ENCODE results near the gene ANXA3. TPM values are rescaled to one million over a fixed set of nuclear protein-coding genes. Genes with fewer than 3 reads are reported as not detected.

The ANXA3 gene
- total RNA-seq, 1 experiment from 2014 or later, result 263 TPM

- H3K79me2 ChIP-seq (ENCODE audit: low read length), result no peaks in the 10 kb centered on the region
- no peak overlapping the region for H2AFZ ChIP-seq (ENCODE audit: low read length)
- ATAC-seq (no peak), DNase-seq (no peak)
- no peaks in the 10 kb centered on the region for H3F3A ChIP-seq (ENCODE audit: low read length, unreplicated experiment)
- no peak overlapping the region for H3K27ac ChIP-seq (ENCODE audit: low read length)
- no peaks in the 10 kb centered on the region for H4K20me1 ChIP-seq (ENCODE audit: low read length)
- intact Hi-C loops (cut with micrococcal nuclease), result loop anchor here (10.0 kb wide), 1 partner anchor 159 kb away; the partner anchor contains the start of gene BMP2K
- no peaks in the 10 kb centered on the region for H3K36me3 ChIP-seq (ENCODE audit: low read depth, low read length)
- no peaks in the 10 kb centered on the region for H3K4me1 ChIP-seq (ENCODE audit: insufficient read depth, low read length)
- H3K9ac ChIP-seq (ENCODE audit: low read length), result no peak overlapping the region
- BruUV-seq (replicated peaks), result no TSS peak
- H3K4me2 ChIP-seq (ENCODE audit: low read length), result no peak overlapping the region
- H3K4me3 ChIP-seq (ENCODE audit: low read length), result no peak overlapping the region
- TF ChIP-seq, protein P1, sequence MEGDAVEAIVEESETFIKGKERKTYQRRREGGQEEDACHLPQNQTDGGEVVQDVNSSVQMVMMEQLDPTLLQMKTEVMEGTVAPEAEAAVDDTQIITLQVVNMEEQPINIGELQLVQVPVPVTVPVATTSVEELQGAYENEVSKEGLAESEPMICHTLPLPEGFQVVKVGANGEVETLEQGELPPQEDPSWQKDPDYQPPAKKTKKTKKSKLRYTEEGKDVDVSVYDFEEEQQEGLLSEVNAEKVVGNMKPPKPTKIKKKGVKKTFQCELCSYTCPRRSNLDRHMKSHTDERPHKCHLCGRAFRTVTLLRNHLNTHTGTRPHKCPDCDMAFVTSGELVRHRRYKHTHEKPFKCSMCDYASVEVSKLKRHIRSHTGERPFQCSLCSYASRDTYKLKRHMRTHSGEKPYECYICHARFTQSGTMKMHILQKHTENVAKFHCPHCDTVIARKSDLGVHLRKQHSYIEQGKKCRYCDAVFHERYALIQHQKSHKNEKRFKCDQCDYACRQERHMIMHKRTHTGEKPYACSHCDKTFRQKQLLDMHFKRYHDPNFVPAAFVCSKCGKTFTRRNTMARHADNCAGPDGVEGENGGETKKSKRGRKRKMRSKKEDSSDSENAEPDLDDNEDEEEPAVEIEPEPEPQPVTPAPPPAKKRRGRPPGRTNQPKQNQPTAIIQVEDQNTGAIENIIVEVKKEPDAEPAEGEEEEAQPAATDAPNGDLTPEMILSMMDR (conservative IDR thresholded peaks at IDR 0.05; ENCODE audit: low read depth, low read length), result no peak
- TF ChIP-seq EZH2phosphoT487 (IDR thresholded peaks at IDR 0.05; ENCODE audit: borderline replicate concordance, low read length), result no peak
- TF ChIP-seq EZH2 (IDR thresholded peaks at IDR 0.05; ENCODE audit: low read length, unreplicated experiment), result no peak
- H3K9me2 ChIP-seq (replicated peaks; ENCODE audit: low read length), result no peaks in the 10 kb centered on the region
- POLR2A ChIA-PET (ENCODE audit: unreplicated experiment), result no interaction called here
- no peaks in the 10 kb centered on the region for H3K27me3 ChIP-seq (ENCODE audit: low read length)
- no peaks in the 10 kb centered on the region for H3K9me3 ChIP-seq (ENCODE audit: low read length)
- CTCF ChIA-PET, result no interaction called here
These were observed 64.5 kb downstream of the ANXA3 start for GRCh38 chr4:78616046-78616498.

GRCh38 chr4:78618436-78618835 is 66.9 kb downstream of the ANXA3 start:
- peaks cover 6% of the 10 kb centered on the region; the same call in 1 of the 2 replicates for H3K4me1 ChIP-seq (ENCODE audit: insufficient read depth, low read length)
- intact Hi-C loops (cut with micrococcal nuclease), result loop anchor here (10.0 kb wide), 1 partner anchor 156 kb away; the partner anchor contains the start of gene BMP2K
- POLR2A ChIA-PET (ENCODE audit: unreplicated experiment), result no interaction called here
- no peak overlapping the region for H3K9ac ChIP-seq (ENCODE audit: low read length)
- no peak overlapping the region for H2AFZ ChIP-seq (ENCODE audit: low read length)
- TF ChIP-seq, protein P1 (conservative IDR thresholded peaks at IDR 0.05; ENCODE audit: low read depth, low read length), result no peak
- DNase-seq, result no peak
- CTCF ChIA-PET, result no interaction called here
- no peaks in the 10 kb centered on the region for H3K27me3 ChIP-seq (ENCODE audit: low read length)
- no peaks in the 10 kb centered on the region for H3F3A ChIP-seq (ENCODE audit: low read length, unreplicated experiment)
- H3K79me2 ChIP-seq (ENCODE audit: low read length), result no peaks in the 10 kb centered on the region
- H3K36me3 ChIP-seq (ENCODE audit: low read depth, low read length), result no peaks in the 10 kb centered on the region
- no peak overlapping the region for H3K4me2 ChIP-seq (ENCODE audit: low read length)
- ATAC-seq, result no peak
- H3K27ac ChIP-seq (ENCODE audit: low read length), result no peak overlapping the region
- H4K20me1 ChIP-seq (ENCODE audit: low read length), result no peaks in the 10 kb centered on the region
- no peaks in the 10 kb centered on the region for H3K9me3 ChIP-seq (ENCODE audit: low read length)
- no peaks in the 10 kb centered on the region for H3K9me2 ChIP-seq (replicated peaks; ENCODE audit: low read length)
- no TSS peak for BruUV-seq (replicated peaks)
- no peak overlapping the region for H3K4me3 ChIP-seq (ENCODE audit: low read length)

DNA sequence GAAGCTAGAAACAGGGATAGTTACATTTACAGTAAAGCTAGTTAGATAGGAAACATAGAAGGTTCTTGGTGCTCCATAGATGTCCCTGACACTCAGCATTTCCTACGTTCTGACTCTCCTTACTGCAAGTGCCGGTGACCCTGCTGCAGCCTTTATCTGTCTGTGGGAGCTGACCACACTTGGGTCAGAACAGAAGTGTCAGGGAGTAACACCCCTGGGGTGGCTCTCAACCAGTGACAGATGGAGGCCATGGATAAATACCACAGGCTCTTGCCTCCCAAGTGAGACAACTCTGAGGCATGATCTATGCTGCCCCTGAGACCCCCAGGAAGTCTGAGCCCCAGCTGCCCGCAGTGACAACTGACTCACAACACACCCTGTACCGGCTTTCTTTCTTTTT is 69.8 kb downstream of the ANXA3 start:
- intact Hi-C loops (cut with micrococcal nuclease), result no loop called here
- DNase-seq, result no peak
- Histone ChIP-seq H3K9me3 (ENCODE audit: low read length) (no peaks in the 10 kb centered on the region), H3K4me3 (ENCODE audit: low read length) (no peak overlapping the region), H2AFZ (ENCODE audit: low read length) (no peak overlapping the region), H3K27ac (ENCODE audit: low read length) (no peak overlapping the region), H3K9ac (ENCODE audit: low read length) (no peak overlapping the region), H3K4me2 (ENCODE audit: low read length) (no peak overlapping the region), H3K79me2 (ENCODE audit: low read length) (no peaks in the 10 kb centered on the region), H3K36me3 (ENCODE audit: low read depth, low read length) (no peaks in the 10 kb centered on the region), H3K9me2 (replicated peaks; ENCODE audit: low read length) (no peaks in the 10 kb centered on the region), H3K4me1 (ENCODE audit: insufficient read depth, low read length) (peaks cover 6% of the 10 kb centered on the region; the same call in 1 of the 2 replicates), H3K27me3 (ENCODE audit: low read length) (no peaks in the 10 kb centered on the region), H4K20me1 (ENCODE audit: low read length) (no peaks in the 10 kb centered on the region), H3F3A (ENCODE audit: low read length, unreplicated experiment) (no peaks in the 10 kb centered on the region)
- ChIA-PET CTCF (no interaction called here), POLR2A (ENCODE audit: unreplicated experiment) (no interaction called here)
- no peak for ATAC-seq
- BruUV-seq (replicated peaks), result no TSS peak
- TF ChIP-seq, protein P1 (conservative IDR thresholded peaks at IDR 0.05; ENCODE audit: low read depth, low read length), result no peak
- no peak for TF ChIP-seq EZH2 (IDR thresholded peaks at IDR 0.05; ENCODE audit: low read length, unreplicated experiment)
- TF ChIP-seq EZH2phosphoT487 (IDR thresholded peaks at IDR 0.05; ENCODE audit: borderline replicate concordance, low read length), result no peak
